GM23248 (cell line): ENCODE results near the gene ZIC4. TPM values are rescaled to one million over a fixed set of nuclear protein-coding genes. Genes with fewer than 3 reads are reported as not detected.

Experiments used
- DNase-seq: peaks from one replicate; pipeline ENCODE4 v3.0.0-alpha.2; 2015
- H2AFZ ChIP-seq: fragments of 200-600 bp; sonication (generic); 2 replicates; pipeline ENCODE4 v1.6.1; 2016; ENCODE audit warnings: antibody characterized with exemption
- H3F3A ChIP-seq: fragments of 200-600 bp; sonication (generic); 2 replicates; pipeline ENCODE4 v1.6.1; 2016; ENCODE audit warnings: mild to moderate bottlenecking, antibody characterized with exemption, mixed run types; ENCODE audit not compliant: insufficient read depth
- H3K27ac ChIP-seq: fragments of 200-600 bp; sonication (generic); 2 replicates; pipeline ENCODE4 v1.5.1; 2016; ENCODE audit warnings: mild to moderate bottlenecking
- H3K27me3 ChIP-seq: fragments of 200-600 bp; sonication (generic); replicated peaks from 2 replicates; pipeline ENCODE4 v1.6.1; 2016; ENCODE audit warnings: mild to moderate bottlenecking; ENCODE audit not compliant: insufficient read depth
- H3K36me3 ChIP-seq: fragments of 200-600 bp; sonication (generic); 2 replicates; pipeline ENCODE4 v1.6.1; 2016; ENCODE audit warnings: low read depth, mild to moderate bottlenecking
- H3K4me1 ChIP-seq: fragments of 200-600 bp; sonication (generic); 2 replicates; pipeline ENCODE4 v1.6.1; 2016; ENCODE audit warnings: mild to moderate bottlenecking; ENCODE audit not compliant: insufficient read depth
- H3K4me2 ChIP-seq: fragments of 200-600 bp; sonication (generic); one replicate; pipeline ENCODE4 v1.6.1; 2016; ENCODE audit warnings: mild to moderate bottlenecking; ENCODE audit not compliant: unreplicated experiment
- H3K4me3 ChIP-seq: fragments of 200-600 bp; sonication (generic); 2 replicates; pipeline ENCODE4 v1.5.1; 2016; ENCODE audit warnings: mild to moderate bottlenecking
- H3K79me2 ChIP-seq: fragments of 200-600 bp; sonication (generic); 2 replicates; pipeline ENCODE4 v1.6.1; 2016; ENCODE audit warnings: mild to moderate bottlenecking; ENCODE audit not compliant: insufficient read depth
- H3K9ac ChIP-seq: fragments of 200-600 bp; sonication (generic); 2 replicates; pipeline ENCODE4 v1.6.1; 2016; ENCODE audit warnings: mild to moderate bottlenecking
- H3K9me2 ChIP-seq: fragments of 200-600 bp; sonication (generic); 2 replicates; pipeline ENCODE4 v1.6.1; 2016; ENCODE audit warnings: mixed run types, mild to moderate bottlenecking, moderate library complexity; ENCODE audit not compliant: insufficient read depth
- H3K9me3 ChIP-seq: fragments of 200-600 bp; sonication (generic); one replicate; pipeline ENCODE4 v1.6.1; 2017; ENCODE audit warnings: low read depth
- H4K20me1 ChIP-seq: fragments of 200-600 bp; sonication (generic); 2 replicates; pipeline ENCODE4 v1.6.0; 2016; ENCODE audit not compliant: insufficient read depth
- EZH2 ChIP-seq: fragments of 200-600 bp; sonication (generic); IDR thresholded peaks from 2 replicates; pipeline ENCODE4 v1.6.1; 2018; ENCODE audit warnings: antibody characterized with exemption, mild to moderate bottlenecking; ENCODE audit not compliant: insufficient read depth, poor library complexity, severe bottlenecking
- EZH2phosphoT487 ChIP-seq: fragments of 200-600 bp; sonication (generic); IDR thresholded peaks from 2 replicates; pipeline ENCODE4 v1.6.1; 2018; ENCODE audit warnings: antibody characterized with exemption, moderate library complexity, mild to moderate bottlenecking, low read depth; ENCODE audit not compliant: insufficient read depth
- WGBS, 2 experiments: methylation state at CpG; one replicate each; pipeline ENCODE4 v1.1.6; 2015 to 2017; ENCODE audit warnings: low lambda C conversion rate in 2 of 2, low coverage in 1 of 2; ENCODE audit errors: missing lambda C conversion rate in 2 of 2; 5-methylcytosine and 5-hydroxymethylcytosine counted together
- in situ Hi-C: fragments of 300-500 bp; cut with MboI; formaldehyde crosslinking; loops from 2 replicates; pipeline ENCODE4 v1.15.0; 2020
- polyA plus RNA-seq: library from polyadenylated mRNA; unstranded; fragments of >200 nt; fragmentation: Nextera tagmentation; extraction: Ambion mirVana; gene quantifications from 2 replicates; pipeline ENCODE4 v1.2.1, GENCODE V29; 2016
- total RNA-seq: library from RNA; depleted of rRNA; stranded (reverse); fragments of >200 nt; shearing (Covaris generic); gene quantifications from 2 replicates; pipeline ENCODE4 v1.2.3, GENCODE V29; 2014

ZIC4 gene
- total and polyA plus RNA-seq, 2 experiments from 2014 or later = 4.3 to 7.0 TPM

DNA sequence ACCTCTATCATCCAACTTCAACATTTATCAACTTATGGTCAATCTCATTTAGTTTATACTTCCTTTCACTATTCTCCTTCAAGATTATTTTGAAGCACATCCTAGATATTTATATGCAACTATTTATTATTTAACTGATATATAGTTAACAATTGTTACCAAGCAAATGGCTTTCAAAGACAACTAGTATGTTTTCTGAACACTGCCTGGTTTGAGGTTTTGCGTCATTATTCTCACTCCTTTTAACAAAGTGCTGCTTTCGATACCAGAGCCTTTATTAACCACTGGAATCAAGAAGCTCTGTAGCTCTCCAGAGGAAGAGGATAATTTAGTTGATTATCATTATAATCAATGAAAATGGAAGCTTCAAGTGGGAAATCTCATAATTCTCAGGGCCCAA, 22.4 kb upstream of the ZIC4 start:
- no peaks in the 10 kb centered on the region for H4K20me1 ChIP-seq
- no peak overlapping the region for H3K27ac ChIP-seq
- no peak for DNase-seq
- H3K9me3 ChIP-seq = no peaks in the 10 kb centered on the region
- H3K4me1 ChIP-seq = peaks cover 8% of the 10 kb centered on the region; the same call in 1 of the 2 replicates
- H3K27me3 ChIP-seq = no peaks in the 10 kb centered on the region
- no peak overlapping the region for H3K4me2 ChIP-seq
- H3K9me2 ChIP-seq = no peaks in the 10 kb centered on the region
- H2AFZ ChIP-seq = no peak overlapping the region
- in situ Hi-C loops = no loop called here
- no peak overlapping the region for H3K4me3 ChIP-seq
- H3K79me2 ChIP-seq = no peaks in the 10 kb centered on the region
- 97 to 100% methylated on average over 2 of the region's 2 CpGs for WGBS, 2 experiments
- no peaks in the 10 kb centered on the region for H3F3A ChIP-seq
- H3K36me3 ChIP-seq = no peaks in the 10 kb centered on the region
- H3K9ac ChIP-seq = no peak overlapping the region
- TF ChIP-seq EZH2 (no peak), EZH2phosphoT487 (no peak)

DNA sequence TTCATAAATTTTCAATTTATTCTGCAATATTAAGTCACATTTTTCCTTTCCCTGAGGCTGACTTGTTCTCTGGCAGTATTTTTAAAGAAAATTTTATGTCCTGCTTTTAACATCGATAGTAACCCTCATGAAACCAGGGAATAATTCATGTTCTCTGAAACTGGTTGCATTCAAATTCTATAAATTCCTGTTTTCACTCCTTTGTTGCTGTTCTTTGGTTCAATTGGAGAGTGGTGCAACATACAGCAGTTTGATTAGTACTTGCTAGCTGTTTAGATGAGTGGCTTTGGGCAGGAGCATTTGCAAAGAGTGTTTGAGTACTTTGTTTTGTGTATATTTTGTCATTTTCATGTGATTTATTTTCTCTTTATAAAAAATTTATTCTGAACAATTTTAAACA, 22.0 kb upstream of the ZIC4 start:
- Histone ChIP-seq H3K79me2 (no peaks in the 10 kb centered on the region), H3K4me1 (peaks cover 8% of the 10 kb centered on the region; the same call in 1 of the 2 replicates), H3K9ac (no peak overlapping the region), H2AFZ (no peak overlapping the region), H3K27ac (no peak overlapping the region), H3F3A (no peaks in the 10 kb centered on the region), H3K27me3 (no peaks in the 10 kb centered on the region), H3K36me3 (no peaks in the 10 kb centered on the region), H3K4me2 (no peak overlapping the region), H4K20me1 (no peaks in the 10 kb centered on the region), H3K9me3 (no peaks in the 10 kb centered on the region), H3K4me3 (no peak overlapping the region), H3K9me2 (no peaks in the 10 kb centered on the region)
- no peak for DNase-seq
- 85 to 100% methylated on average over 1 of the region's 1 CpG for WGBS, 2 experiments
- TF ChIP-seq EZH2phosphoT487 (no peak), EZH2 (no peak)
- in situ Hi-C loops = no loop called here

DNA sequence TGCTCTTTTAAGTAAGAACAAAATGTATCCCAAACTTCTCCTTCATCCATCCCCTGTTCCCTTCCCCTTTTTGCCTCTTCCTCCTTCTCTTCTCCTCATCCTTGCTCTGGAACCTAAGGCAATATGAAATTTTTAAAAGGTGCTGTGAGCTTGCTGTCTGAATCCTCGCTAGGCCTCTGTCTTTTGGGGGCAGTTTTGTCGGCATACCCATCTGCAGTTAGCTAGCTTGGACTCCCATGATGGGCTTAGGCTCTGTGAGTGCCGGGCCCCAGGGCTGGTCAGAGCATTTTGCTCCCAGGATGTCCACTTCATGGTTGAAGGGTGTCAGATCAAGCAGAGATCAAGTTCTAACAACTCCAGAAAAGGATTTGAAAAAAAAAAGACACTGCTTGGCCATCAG, 21.4 kb upstream of the ZIC4 start:
- TF ChIP-seq EZH2phosphoT487 = no peak
- H3K27me3 ChIP-seq = no peaks in the 10 kb centered on the region
- H3K4me3 ChIP-seq = no peak overlapping the region
- H3K9me2 ChIP-seq = no peaks in the 10 kb centered on the region
- H3K27ac ChIP-seq = no peak overlapping the region
- peaks cover 8% of the 10 kb centered on the region; the same call in 1 of the 2 replicates for H3K4me1 ChIP-seq
- H3K9ac ChIP-seq = no peak overlapping the region
- no peaks in the 10 kb centered on the region for H3K79me2 ChIP-seq
- no peak overlapping the region for H3K4me2 ChIP-seq
- 92 to 96% methylated on average over 3 of the region's 3 CpGs for WGBS, 2 experiments
- no peaks in the 10 kb centered on the region for H3K9me3 ChIP-seq
- H3K36me3 ChIP-seq = no peaks in the 10 kb centered on the region
- no peaks in the 10 kb centered on the region for H3F3A ChIP-seq
- no peak for DNase-seq
- in situ Hi-C loops = no loop called here
- no peak overlapping the region for H2AFZ ChIP-seq
- H4K20me1 ChIP-seq = no peaks in the 10 kb centered on the region

GRCh38 chr3:147426931-147427330, 20.6 kb upstream of the ZIC4 start:
- TF ChIP-seq EZH2phosphoT487 (no peak), EZH2 (no peak)
- no peak overlapping the region for H3K4me3 ChIP-seq
- H3K9me2 ChIP-seq = no peaks in the 10 kb centered on the region
- no peak overlapping the region for H3K4me2 ChIP-seq
- 94 to 97% methylated on average over 2 of the region's 2 CpGs for whole genome bisulfite sequencing, 2 experiments
- H4K20me1 ChIP-seq = no peaks in the 10 kb centered on the region
- no peaks in the 10 kb centered on the region for H3K9me3 ChIP-seq
- H3K9ac ChIP-seq = no peak overlapping the region
- H3K79me2 ChIP-seq = no peaks in the 10 kb centered on the region
- H3F3A ChIP-seq = no peaks in the 10 kb centered on the region
- H3K27me3 ChIP-seq = no peaks in the 10 kb centered on the region
- H3K4me1 ChIP-seq = peaks cover 4% of the 10 kb centered on the region; the same call in 1 of the 2 replicates
- no peak overlapping the region for H3K27ac ChIP-seq
- in situ Hi-C loops = no loop called here
- no peak overlapping the region for H2AFZ ChIP-seq
- H3K36me3 ChIP-seq = no peaks in the 10 kb centered on the region
- DNase-seq = no peak

- no peak for DNase-seq
- WGBS, 2 experiments = 95 to 100% methylated on average over 1 of the region's 1 CpG
- TF ChIP-seq EZH2phosphoT487 = no peak
- no peak for TF ChIP-seq EZH2
- H3K9me3 ChIP-seq = no peaks in the 10 kb centered on the region
- no peaks in the 10 kb centered on the region for H3F3A ChIP-seq
- H3K79me2 ChIP-seq = no peaks in the 10 kb centered on the region
- no peak overlapping the region for H3K9ac ChIP-seq
- H3K36me3 ChIP-seq = no peaks in the 10 kb centered on the region
- in situ Hi-C loops = no loop called here
- no peak overlapping the region for H3K4me3 ChIP-seq
- no peak overlapping the region for H3K4me2 ChIP-seq
- no peaks in the 10 kb centered on the region for H3K9me2 ChIP-seq
- no peaks in the 10 kb centered on the region for H3K27me3 ChIP-seq
- H4K20me1 ChIP-seq = no peaks in the 10 kb centered on the region
- no peaks in the 10 kb centered on the region for H3K4me1 ChIP-seq
- H2AFZ ChIP-seq = no peak overlapping the region
- no peak overlapping the region for H3K27ac ChIP-seq
Observed at GRCh38 chr3:147425388-147425850, 19.1 kb upstream of the ZIC4 start.
